Epithelial cell of proximal tubule (primary cell): ENCODE measurements around the gene IL3RA. TPM values are rescaled to one million over a fixed set of nuclear protein-coding genes. Genes with fewer than 3 reads are reported as not detected.

Experiments used
- DNase-seq: peaks from one replicate; pipeline ENCODE4 v3.0.0-alpha.2; 2011; ENCODE audit warnings: low read depth
- H3K4me3 ChIP-seq: 2 replicates; pipeline ENCODE4 v1.5.1; 2011; ENCODE audit warnings: low read depth, mild to moderate bottlenecking, low read length
- total RNA-seq: library from RNA; depleted of rRNA; stranded (reverse); fragments of >200 nt; gene quantifications from 2 replicates; pipeline ENCODE4 v1.2.3, GENCODE V29; 2015
- TF ChIP-seq, protein P1 (sequence below): conservative IDR thresholded peaks from 2 replicates; pipeline ENCODE4 v1.5.1; 2012; ENCODE audit warnings: low read depth, mild to moderate bottlenecking, low read length

IL3RA gene
- total RNA-seq, 1 donor from 2014 or later: not detected

DNA sequence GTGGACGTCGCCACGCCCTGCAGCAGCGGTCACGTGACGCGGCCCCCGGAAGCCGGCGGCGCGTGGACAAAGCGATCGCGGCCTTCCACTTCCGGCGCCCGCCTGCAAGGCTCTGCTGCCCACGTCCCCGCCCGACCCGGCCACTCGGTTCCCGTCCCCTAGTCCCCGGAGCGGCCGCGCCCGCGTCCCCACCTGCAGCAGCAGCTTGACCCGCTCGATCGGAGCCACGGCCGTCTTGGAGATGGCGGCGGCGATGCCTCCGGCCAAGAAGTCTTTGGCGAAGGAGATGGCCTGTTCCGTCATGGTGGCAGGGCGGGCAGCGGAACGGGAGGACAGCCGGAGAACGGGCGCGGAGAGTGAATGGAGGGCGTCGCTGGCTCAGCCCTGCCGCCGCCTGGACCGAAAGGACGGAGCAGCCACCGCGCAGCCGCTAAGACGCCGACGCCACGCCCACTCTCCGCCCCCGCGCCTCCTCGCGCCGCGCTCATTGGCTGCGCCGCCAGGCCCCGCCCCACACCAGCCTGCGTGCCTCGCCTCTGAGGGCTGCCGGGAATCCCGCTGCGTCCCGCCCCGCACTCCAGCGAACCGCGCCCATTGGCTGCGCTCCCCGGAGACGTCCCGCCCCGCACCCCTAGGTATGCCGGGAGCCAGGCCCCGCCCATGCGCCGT, 55.3 kb downstream of the IL3RA start, which contains the start of gene SLC25A6:
Gene SLC25A6, minus strand, starts transcription at position 407 of the 669 bp plus-strand sequence. Its CDS starts 104 bp downstream, at position 303.
- peak; percentile 33 for DNase-seq
- peak within 1 kb of the TSS; percentile 81 for H3K4me3 ChIP-seq
- TF ChIP-seq, protein P1, sequence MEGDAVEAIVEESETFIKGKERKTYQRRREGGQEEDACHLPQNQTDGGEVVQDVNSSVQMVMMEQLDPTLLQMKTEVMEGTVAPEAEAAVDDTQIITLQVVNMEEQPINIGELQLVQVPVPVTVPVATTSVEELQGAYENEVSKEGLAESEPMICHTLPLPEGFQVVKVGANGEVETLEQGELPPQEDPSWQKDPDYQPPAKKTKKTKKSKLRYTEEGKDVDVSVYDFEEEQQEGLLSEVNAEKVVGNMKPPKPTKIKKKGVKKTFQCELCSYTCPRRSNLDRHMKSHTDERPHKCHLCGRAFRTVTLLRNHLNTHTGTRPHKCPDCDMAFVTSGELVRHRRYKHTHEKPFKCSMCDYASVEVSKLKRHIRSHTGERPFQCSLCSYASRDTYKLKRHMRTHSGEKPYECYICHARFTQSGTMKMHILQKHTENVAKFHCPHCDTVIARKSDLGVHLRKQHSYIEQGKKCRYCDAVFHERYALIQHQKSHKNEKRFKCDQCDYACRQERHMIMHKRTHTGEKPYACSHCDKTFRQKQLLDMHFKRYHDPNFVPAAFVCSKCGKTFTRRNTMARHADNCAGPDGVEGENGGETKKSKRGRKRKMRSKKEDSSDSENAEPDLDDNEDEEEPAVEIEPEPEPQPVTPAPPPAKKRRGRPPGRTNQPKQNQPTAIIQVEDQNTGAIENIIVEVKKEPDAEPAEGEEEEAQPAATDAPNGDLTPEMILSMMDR: no peak

DNA sequence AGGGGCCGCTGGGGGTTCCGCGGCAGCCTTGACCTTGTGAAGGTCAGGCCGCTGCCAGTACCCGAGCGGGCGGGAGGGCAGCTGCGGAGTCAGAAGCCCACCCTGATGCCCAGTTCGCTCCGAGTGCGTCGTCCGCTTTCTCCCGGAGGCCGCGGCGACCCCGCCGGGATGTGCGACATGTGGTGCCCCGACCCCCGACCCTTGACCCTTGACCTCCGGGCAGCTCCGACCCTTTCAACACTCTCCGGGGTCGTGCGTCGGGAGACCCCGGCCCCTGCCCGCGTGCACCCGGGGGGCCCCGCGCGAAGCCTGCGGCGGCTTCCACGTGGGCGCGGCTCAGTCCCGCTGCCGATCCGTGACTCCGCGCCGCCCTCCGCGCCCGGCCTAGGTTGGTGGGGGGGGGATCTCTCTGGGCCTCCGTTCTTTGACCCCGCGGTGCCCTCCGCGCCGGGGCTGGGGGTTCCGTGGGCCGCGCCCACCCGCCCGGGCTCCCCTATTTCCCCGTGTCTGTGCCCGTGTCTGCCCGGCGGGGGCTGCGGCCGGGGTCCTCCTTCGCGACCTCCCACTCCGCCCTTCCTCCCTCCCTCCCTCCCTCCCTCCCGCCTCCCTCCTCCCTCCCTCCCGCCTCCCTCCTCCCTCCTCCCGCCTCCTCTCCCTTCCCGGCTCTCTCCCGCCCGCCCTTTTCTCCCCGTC, 55.9 kb downstream of the IL3RA start:
- DNase-seq: no peak

DNA sequence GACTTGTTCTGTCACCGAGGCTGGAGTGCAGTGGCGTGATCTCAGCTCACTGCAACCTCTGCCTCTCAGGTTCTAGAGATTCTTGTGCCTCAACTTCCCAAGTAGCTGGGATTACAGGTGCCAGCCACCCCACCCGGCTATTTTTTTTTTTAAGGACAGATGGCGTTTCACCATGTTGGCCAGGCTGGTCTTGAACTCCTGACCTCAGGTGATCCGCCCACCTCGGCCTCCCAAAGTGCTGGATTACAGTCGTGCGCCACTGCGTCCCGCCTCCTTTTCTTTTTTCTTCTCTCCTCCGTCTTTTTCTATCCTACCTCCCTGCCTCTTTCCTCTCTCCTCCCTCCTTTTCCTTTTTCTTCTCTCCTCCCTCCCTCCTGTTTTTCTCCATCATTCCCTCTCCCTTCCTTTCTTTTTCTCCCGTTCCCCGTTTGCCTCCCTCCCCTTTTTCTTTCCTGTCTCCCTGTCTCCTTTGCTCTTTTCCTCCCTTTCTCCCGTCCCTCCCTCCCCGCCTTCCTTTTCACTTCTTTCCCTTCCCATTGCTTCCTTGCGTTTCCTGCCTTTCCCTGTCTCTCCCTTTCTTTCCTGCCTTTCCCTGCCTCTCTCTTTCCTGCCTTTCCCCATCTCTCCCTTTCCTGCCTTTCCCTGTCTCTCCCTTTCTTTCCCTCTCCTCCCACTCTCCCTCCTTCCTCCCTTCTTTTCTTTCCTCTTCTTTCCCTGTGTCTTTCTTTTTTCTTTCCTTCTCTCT, 57.5 kb downstream of the IL3RA start:
- DNase-seq: no peak
- H3K4me3 ChIP-seq: peak overlapping the region; percentile 73
- TF ChIP-seq, protein P1: no peak

More for the DNA sequence above, 55.9 kb downstream of the IL3RA start:
- TF ChIP-seq, protein P1: no peak
- H3K4me3 ChIP-seq: peak overlapping the region; percentile 73

DNA sequence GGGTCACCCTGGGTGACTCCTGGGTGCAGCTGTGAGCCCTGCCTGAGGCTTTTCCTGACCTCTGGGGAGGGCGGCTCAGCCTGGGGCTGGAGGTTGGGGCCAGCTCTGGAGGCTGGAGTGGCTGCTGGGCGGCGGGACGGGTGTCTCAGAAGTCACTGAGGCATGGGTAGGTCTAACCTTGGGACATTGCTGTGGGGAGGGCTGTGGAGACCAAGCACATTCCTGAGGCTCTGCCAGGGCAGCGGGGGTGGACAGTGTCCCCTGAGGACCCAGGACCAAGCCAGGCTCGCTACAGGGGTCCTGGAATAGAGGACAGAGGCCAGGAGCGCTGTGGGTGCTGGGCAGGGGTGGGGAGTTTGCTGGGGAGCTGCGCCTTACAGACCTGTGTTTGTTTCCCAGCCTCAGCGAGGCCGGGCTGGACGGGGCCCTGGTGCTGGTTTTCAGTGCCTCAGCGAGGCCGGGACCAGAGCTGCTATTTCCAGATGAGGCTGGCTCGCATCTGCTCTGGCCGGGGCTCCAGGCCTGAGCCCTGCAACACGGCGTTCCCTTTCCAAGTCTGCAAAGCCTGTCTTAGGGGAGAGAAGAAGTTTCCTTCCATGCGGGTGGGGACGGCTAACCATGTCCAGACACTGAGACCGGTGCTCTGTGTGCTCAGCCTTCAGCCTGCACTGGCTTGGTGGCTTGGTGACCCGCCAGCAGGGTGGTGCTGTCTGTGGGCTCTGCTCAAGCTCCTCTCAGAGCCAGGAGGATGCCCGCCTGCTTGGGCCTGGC, 58.3 kb downstream of the IL3RA start:
- no peak for DNase-seq
- H3K4me3 ChIP-seq: peak overlapping the region; percentile 73
- TF ChIP-seq, protein P1: no peak

DNA sequence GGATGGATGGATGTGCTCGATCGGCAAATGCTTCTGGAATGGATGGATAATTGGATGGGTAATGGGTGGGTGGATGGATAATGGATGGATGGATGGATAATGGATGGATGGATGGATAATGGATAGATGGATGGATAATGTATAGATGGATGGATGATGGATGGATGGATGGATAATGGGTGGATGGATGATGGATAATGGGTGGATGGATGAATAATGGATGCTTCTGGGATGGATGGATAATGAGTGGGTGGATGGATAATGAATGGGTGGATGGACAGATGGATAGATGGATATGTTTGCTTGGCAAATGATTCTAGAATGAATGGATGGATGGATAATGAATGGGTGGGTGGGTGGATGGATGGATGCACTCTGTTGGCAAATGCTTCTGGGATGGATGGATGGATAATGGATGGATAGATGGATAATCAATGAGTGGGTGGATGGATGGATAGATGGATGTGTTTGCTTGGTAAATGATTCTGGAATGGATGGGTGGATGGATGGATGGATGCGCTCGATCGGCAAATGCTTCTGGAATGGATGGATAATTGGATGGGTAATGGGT, 59.1 kb downstream of the IL3RA start:
- TF ChIP-seq, protein P1: no peak
- H3K4me3 ChIP-seq: no peak overlapping the region
- no peak for DNase-seq

DNA sequence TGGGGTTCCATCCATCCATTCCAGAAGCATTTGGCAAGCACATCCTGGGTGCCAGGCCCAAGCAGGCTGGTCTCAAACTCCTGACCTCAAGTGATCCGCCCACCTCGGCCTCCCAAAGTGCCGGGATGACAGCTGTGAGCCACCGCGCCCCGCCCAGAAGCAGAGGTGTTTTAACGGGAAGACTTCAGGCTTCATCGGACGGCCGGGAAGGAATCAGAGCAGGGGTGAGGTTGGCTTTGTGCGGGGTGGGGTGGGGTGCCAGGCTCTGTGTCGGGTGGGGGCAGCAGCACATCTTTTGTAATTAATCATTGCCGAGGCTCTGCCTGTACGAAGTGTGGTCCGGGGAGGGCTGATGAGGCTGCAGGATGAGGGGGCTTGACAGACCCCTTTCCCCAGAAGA, 60.4 kb downstream of the IL3RA start:
- TF ChIP-seq, protein P1: no peak
- no peak for DNase-seq

More for the DNA sequence above, 60.4 kb downstream of the IL3RA start:
- no peak overlapping the region for H3K4me3 ChIP-seq
